ENCODE data around the gene WDHD1.
"Not testable (repeated sequence)": the region's sequence is repeated elsewhere in the genome, so short reads cannot be mapped to it uniquely, and the experiment has no call there.

WDHD1 gene

GRCh38 chr14:55066223-55066622 is 39.3 kb upstream of the WDHD1 start:
- DNase-seq (ENCODE audit: extremely low read depth, low read depth): no peak
- no peak for TF ChIP-seq CTCF (IDR thresholded peaks at IDR 0.05; ENCODE audit: low read depth, low read length)

GRCh38 chr14:55065411-55065810 is 38.5 kb upstream of the WDHD1 start:
- TF ChIP-seq CTCF (IDR thresholded peaks at IDR 0.05; ENCODE audit: low read depth, low read length): no peak
- no peak for DNase-seq (ENCODE audit: extremely low read depth, low read depth)

GRCh38 chr14:55064896-55065295 is 38.0 kb upstream of the WDHD1 start:
- DNase-seq (ENCODE audit: extremely low read depth, low read depth): not testable (repeated sequence)

- no peak for TF ChIP-seq CTCF (IDR thresholded peaks at IDR 0.05; ENCODE audit: low read depth, low read length)
- DNase-seq (ENCODE audit: extremely low read depth, low read depth): no peak
Observed at GRCh38 chr14:55062517-55063351, 35.8 kb upstream of the WDHD1 start.

GRCh38 chr14:55059333-55059732 is 32.4 kb upstream of the WDHD1 start:
- no peak for DNase-seq (ENCODE audit: extremely low read depth, low read depth)
- TF ChIP-seq CTCF (IDR thresholded peaks at IDR 0.05; ENCODE audit: low read depth, low read length): no peak

GRCh38 chr14:55057919-55058318 is 31.0 kb upstream of the WDHD1 start:
- no peak for DNase-seq (ENCODE audit: extremely low read depth, low read depth)

GRCh38 chr14:55054098-55054497 is 27.2 kb upstream of the WDHD1 start:
- no peak for DNase-seq (ENCODE audit: extremely low read depth, low read depth)
- no peak for TF ChIP-seq CTCF (IDR thresholded peaks at IDR 0.05; ENCODE audit: low read depth, low read length)

More at GRCh38 chr14:55057919-55058318, 31.0 kb upstream of the WDHD1 start:
- no peak for TF ChIP-seq CTCF (IDR thresholded peaks at IDR 0.05; ENCODE audit: low read depth, low read length)

- DNase-seq (ENCODE audit: extremely low read depth, low read depth): no peak
- TF ChIP-seq CTCF (IDR thresholded peaks at IDR 0.05; ENCODE audit: low read depth, low read length): no peak
Observed at GRCh38 chr14:55053500-55053899, 26.6 kb upstream of the WDHD1 start.

All from AG09319 (cell line).